ENCODE data around the gene ZCCHC14.
"Not testable (repeated sequence)": the region's sequence is repeated elsewhere in the genome, so short reads cannot be mapped to it uniquely, and the experiment has no call there.

The ZCCHC14 gene

GRCh38 chr16:87404764-87405625, 87.8 kb downstream of the ZCCHC14 start:
- DNase-seq: no peak

- no peak for DNase-seq
Measured at GRCh38 chr16:87395181-87395842, 97.5 kb downstream of the ZCCHC14 start.

- DNase-seq: no peak
Measured at GRCh38 chr16:87393680-87394055, 99.2 kb downstream of the ZCCHC14 start.

GRCh38 chr16:87392821-87393679, 99.8 kb downstream of the ZCCHC14 start:
- DNase-seq: peak; percentile 37

- peak; percentile 97 for DNase-seq
Measured at GRCh38 chr16:87391950-87392820, 100.6 kb downstream of the ZCCHC14 start, which contains the start of gene MAP1LC3B. Gene MAP1LC3B, plus strand, starts transcription at chr16:87392336. Its CDS starts 92 bp downstream, at chr16:87392428.

GRCh38 chr16:87391324-87391949, 101.4 kb downstream of the ZCCHC14 start:
- no peak for DNase-seq

- DNase-seq: no peak
Measured at GRCh38 chr16:87390641-87391323, 102.0 kb downstream of the ZCCHC14 start.

GRCh38 chr16:87389914-87390313, 102.9 kb downstream of the ZCCHC14 start:
- not testable (repeated sequence) for DNase-seq

GRCh38 chr16:87389245-87389644, 103.6 kb downstream of the ZCCHC14 start:
- DNase-seq: no peak

- no peak for DNase-seq
Measured at GRCh38 chr16:87388818-87389134, 104.0 kb downstream of the ZCCHC14 start.

- DNase-seq: peak; percentile 79
Measured at GRCh38 chr16:87387942-87388817, 104.6 kb downstream of the ZCCHC14 start.

- DNase-seq: not testable (repeated sequence)
Measured at GRCh38 chr16:87384875-87385167, 108.0 kb downstream of the ZCCHC14 start.

GRCh38 chr16:87384162-87384874, 108.5 kb downstream of the ZCCHC14 start:
- no peak for DNase-seq

GRCh38 chr16:87383505-87384161, 109.2 kb downstream of the ZCCHC14 start, which contains the start of gene FBXO31:
Gene FBXO31, minus strand, starts transcription at chr16:87383776. Its CDS starts 32 bp downstream, at chr16:87383744.
- DNase-seq: peak; percentile 89

GRCh38 chr16:87382023-87382785, 110.6 kb downstream of the ZCCHC14 start:
- DNase-seq: no peak

GRCh38 chr16:87380881-87381280, 111.9 kb downstream of the ZCCHC14 start:
- DNase-seq: no peak

- DNase-seq: no peak
Measured at GRCh38 chr16:87380403-87380802, 112.4 kb downstream of the ZCCHC14 start.

GRCh38 chr16:87379312-87379752, 113.5 kb downstream of the ZCCHC14 start:
- not testable (repeated sequence) for DNase-seq
